HEK293T (cell line): ENCODE data around the gene SMURF1.

Experiments
- CTCF ChIA-PET: fragments of 350-600 bp; formaldehyde crosslinking; extraction: SDS; loops from one replicate; lab custom pipeline; 2021; ENCODE audit warnings: antibody characterized with exemption, inconsistent platforms; lab: Yijun Ruan, JAX
- POLR2A ChIA-PET: fragments of 350-600 bp; formaldehyde crosslinking; extraction: SDS; loops from one replicate; lab custom pipeline; 2020; ENCODE audit warnings: antibody characterized with exemption, inconsistent platforms; lab: Yijun Ruan, JAX
- DNase-seq: peaks from one replicate; pipeline ENCODE4 v3.0.0; 2012; ENCODE audit warnings: mixed read lengths; ENCODE audit errors: extremely low spot score
- ARNT ChIP-seq: fragments of 450-650 bp; IDR thresholded peaks from 2 replicates; pipeline ENCODE4 v1.6.1; 2017; ENCODE audit warnings: mild to moderate bottlenecking
- BHLHE40 ChIP-seq: fragments of 450-650 bp; IDR thresholded peaks from 2 replicates; pipeline ENCODE4 v1.6.1; 2016; ENCODE audit warnings: mild to moderate bottlenecking, moderate library complexity, borderline replicate concordance
- CTBP1 ChIP-seq: fragments of 450-650 bp; IDR thresholded peaks from 2 replicates; pipeline ENCODE4 v1.6.1; 2016; ENCODE audit warnings: borderline replicate concordance
- ELF4 ChIP-seq: fragments of 450-650 bp; IDR thresholded peaks from 2 replicates; pipeline ENCODE4 v1.6.1; 2017; ENCODE audit warnings: antibody characterized with exemption
- FOXA1 ChIP-seq: fragments of 450-650 bp; IDR thresholded peaks from 2 replicates; pipeline ENCODE4 v1.6.1; 2016; ENCODE audit warnings: mild to moderate bottlenecking
- FOXK2 ChIP-seq: fragments of 450-650 bp; IDR thresholded peaks from 2 replicates; pipeline ENCODE4 v1.6.1; 2016; ENCODE audit warnings: mild to moderate bottlenecking
- FOXM1 ChIP-seq: fragments of 450-650 bp; IDR thresholded peaks from 2 replicates; pipeline ENCODE4 v1.6.1; 2017; ENCODE audit warnings: mild to moderate bottlenecking, borderline replicate concordance
- HDGF ChIP-seq: fragments of 450-650 bp; IDR thresholded peaks from 2 replicates; pipeline ENCODE4 v1.6.1; 2017; ENCODE audit warnings: antibody characterized with exemption, borderline replicate concordance
- L3MBTL2 ChIP-seq: fragments of 450-650 bp; conservative IDR thresholded peaks from 2 replicates; pipeline ENCODE4 v1.6.1; 2016; ENCODE audit warnings: mild to moderate bottlenecking
- LEF1 ChIP-seq: fragments of 450-650 bp; IDR thresholded peaks from 2 replicates; pipeline ENCODE4 v1.6.1; 2017; ENCODE audit warnings: mild to moderate bottlenecking, borderline replicate concordance
- NFRKB ChIP-seq: fragments of 450-650 bp; IDR thresholded peaks from 2 replicates; pipeline ENCODE4 v1.6.1; 2016; ENCODE audit warnings: mild to moderate bottlenecking, moderate library complexity
- PKNOX1 ChIP-seq: fragments of 450-650 bp; IDR thresholded peaks from 2 replicates; pipeline ENCODE4 v1.6.1; 2016
- SP1 ChIP-seq: fragments of 450-650 bp; IDR thresholded peaks from 2 replicates; pipeline ENCODE4 v1.6.1; 2017
- SUZ12 ChIP-seq: fragments of 450-650 bp; IDR thresholded peaks from 2 replicates; pipeline ENCODE4 v1.6.1; 2016; ENCODE audit warnings: mild to moderate bottlenecking
- TARDBP ChIP-seq: fragments of 450-650 bp; IDR thresholded peaks from 2 replicates; pipeline ENCODE4 v1.6.1; 2016
- ZNF384 ChIP-seq: fragments of 450-650 bp; IDR thresholded peaks from 2 replicates; pipeline ENCODE4 v1.6.1; 2016

The SMURF1 gene

GRCh38 chr7:98994046-98994944 is 149.6 kb downstream of the SMURF1 start:
- ChIA-PET CTCF (interaction anchor here (1.0 kb wide), 1 partner anchor 14 kb away, joined by 4 read pairs; no protein-coding TSS in a partner anchor), POLR2A (no interaction called here)
- TF ChIP-seq ELF4 (no peak), FOXA1 (no peak), CTBP1 (no peak), ARNT (no peak), PKNOX1 (no peak)
- no peak for DNase-seq

GRCh38 chr7:98993024-98993897 is 150.6 kb downstream of the SMURF1 start:
- TF ChIP-seq HDGF (no peak), ZNF384 (no peak), SP1 (no peak)
- POLR2A ChIA-PET, result no interaction called here
- no peak for DNase-seq
- CTCF ChIA-PET, result interaction anchor here (1.0 kb wide), 1 partner anchor 13 kb away, joined by 4 read pairs; no protein-coding TSS in a partner anchor

GRCh38 chr7:98992076-98992475 is 151.8 kb downstream of the SMURF1 start:
- DNase-seq, result no peak
- CTCF ChIA-PET, result no interaction called here
- POLR2A ChIA-PET, result no interaction called here
- TF ChIP-seq LEF1 (no peak), ELF4 (no peak), L3MBTL2 (no peak), ARNT (no peak), FOXK2 (no peak), FOXM1 (no peak), BHLHE40 (no peak), SUZ12 (no peak), CTBP1 (no peak), PKNOX1 (no peak), NFRKB (no peak), TARDBP (no peak), HDGF (no peak), FOXA1 (no peak), SP1 (no peak), ZNF384 (no peak)

GRCh38 chr7:98991141-98991540 is 152.8 kb downstream of the SMURF1 start:
- no peak for DNase-seq
- CTCF ChIA-PET, result no interaction called here
- POLR2A ChIA-PET, result no interaction called here
- TF ChIP-seq TARDBP, result no peak

- ChIA-PET CTCF (no interaction called here), POLR2A (no interaction called here)
- TF ChIP-seq PKNOX1, result no peak
- TF ChIP-seq BHLHE40, result no peak
- no peak for TF ChIP-seq SUZ12
- no peak for TF ChIP-seq FOXA1
- no peak for TF ChIP-seq SP1
- no peak for TF ChIP-seq HDGF
- TF ChIP-seq FOXK2, result no peak
- no peak for TF ChIP-seq LEF1
- no peak for TF ChIP-seq ARNT
- TF ChIP-seq L3MBTL2, result no peak
- no peak for DNase-seq
Observed at GRCh38 chr7:98990356-98990755, 153.6 kb downstream of the SMURF1 start.

GRCh38 chr7:98988641-98989040 is 155.3 kb downstream of the SMURF1 start:
- ChIA-PET CTCF (no interaction called here), POLR2A (no interaction called here)
- DNase-seq, result no peak
- TF ChIP-seq CTBP1, result no peak
- no peak for TF ChIP-seq ARNT
- TF ChIP-seq LEF1, result no peak
- no peak for TF ChIP-seq TARDBP
- no peak for TF ChIP-seq HDGF
- TF ChIP-seq L3MBTL2, result no peak
- no peak for TF ChIP-seq NFRKB
- TF ChIP-seq PKNOX1, result no peak
- TF ChIP-seq BHLHE40, result no peak
- TF ChIP-seq SP1, result no peak
- no peak for TF ChIP-seq FOXM1
- no peak for TF ChIP-seq FOXA1
- TF ChIP-seq SUZ12, result no peak
- no peak for TF ChIP-seq ELF4
- no peak for TF ChIP-seq FOXK2
- no peak for TF ChIP-seq ZNF384
